Activated CD4-positive, alpha-beta T cell treated with anti-CD3 and anti-CD28 coated beads, Interleukin-10, Interleukin-2, amounts not matched to agents 100 ng/mL and 50 ng/mL, durations not matched to agents 16 hours and 8 hours (primary cell): ENCODE measurements around the gene NPIPB6.

Experiments used
- DNase-seq: peaks from one replicate; pipeline ENCODE4 v3.0.0-alpha.2; 2020

Gene NPIPB6

DNA sequence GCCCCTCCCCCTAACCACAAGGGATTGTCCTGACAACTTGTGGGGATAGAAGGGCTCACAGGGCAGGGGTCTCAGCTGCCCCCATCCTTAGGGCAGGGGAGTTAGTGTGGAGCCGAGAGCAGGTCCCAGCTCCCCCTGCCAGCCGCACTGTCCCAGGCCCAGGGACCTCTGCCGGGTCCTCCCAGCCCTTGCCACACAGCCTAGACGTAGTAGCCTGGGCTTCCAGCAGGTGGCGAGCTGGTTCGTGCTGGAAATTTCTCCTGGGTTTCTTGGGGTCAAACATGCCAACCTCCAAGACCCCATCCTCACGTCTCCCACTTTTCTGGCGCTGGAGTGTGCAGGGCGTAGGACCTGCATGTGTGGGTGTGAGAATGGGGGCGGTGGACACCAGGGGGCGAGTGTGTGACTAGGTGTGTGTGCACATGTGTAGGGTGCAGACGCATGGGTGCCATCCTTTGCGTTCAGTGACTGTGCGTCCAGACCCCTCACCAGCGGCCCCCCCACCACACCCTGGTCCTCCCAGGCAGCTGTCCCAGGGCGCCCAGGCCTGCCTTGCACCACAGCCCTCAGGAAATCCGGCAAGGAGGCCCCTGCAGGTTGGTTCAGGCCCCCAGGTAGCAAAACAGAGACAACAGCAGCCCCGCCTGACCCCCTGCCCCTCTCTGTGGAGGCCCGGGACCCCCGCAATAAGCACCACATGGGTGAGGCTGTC lies 41.5 kb downstream of the NPIPB6 start:
- DNase-seq, result peak; percentile 40

DNA sequence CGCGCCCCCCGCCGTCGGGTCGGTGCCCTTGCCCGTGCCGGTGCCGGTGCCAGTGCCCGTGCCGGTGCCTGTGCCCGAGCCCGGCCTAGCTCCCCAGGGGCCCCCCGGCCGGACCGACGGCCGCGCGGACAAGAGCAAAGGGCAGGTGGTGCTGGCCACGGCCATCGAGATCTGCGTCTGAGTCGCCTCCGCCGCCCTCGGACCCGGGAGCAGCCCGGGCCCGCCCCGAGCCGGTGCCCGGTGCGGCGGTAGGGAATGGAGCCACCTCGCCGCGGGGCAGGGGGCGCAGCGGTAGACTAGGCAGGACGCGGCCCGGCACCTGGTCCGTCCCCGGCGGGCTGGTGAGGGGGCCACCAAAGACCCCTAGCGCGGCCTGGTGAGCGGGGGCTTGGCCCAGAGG lies 42.6 kb downstream of the NPIPB6 start:
- no peak for DNase-seq

DNA sequence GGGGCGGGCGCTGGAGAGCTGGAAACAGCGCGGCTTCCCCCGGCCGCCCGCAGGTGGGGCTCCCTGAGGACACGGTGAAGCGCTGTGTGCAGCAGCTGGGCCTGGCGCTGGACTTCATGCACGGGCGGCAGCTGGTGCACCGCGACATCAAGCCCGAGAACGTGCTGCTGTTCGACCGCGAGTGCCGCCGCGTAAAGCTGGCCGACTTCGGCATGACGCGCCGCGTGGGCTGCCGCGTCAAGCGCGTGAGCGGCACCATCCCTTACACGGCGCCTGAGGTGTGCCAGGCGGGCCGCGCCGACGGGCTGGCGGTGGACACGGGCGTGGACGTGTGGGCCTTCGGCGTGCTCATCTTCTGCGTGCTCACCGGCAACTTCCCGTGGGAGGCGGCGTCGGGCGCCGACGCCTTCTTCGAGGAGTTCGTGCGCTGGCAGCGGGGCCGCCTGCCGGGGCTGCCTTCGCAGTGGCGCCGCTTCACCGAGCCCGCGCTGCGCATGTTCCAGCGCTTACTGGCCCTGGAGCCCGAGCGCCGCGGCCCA lies 43.2 kb downstream of the NPIPB6 start:
- no peak for DNase-seq

DNA sequence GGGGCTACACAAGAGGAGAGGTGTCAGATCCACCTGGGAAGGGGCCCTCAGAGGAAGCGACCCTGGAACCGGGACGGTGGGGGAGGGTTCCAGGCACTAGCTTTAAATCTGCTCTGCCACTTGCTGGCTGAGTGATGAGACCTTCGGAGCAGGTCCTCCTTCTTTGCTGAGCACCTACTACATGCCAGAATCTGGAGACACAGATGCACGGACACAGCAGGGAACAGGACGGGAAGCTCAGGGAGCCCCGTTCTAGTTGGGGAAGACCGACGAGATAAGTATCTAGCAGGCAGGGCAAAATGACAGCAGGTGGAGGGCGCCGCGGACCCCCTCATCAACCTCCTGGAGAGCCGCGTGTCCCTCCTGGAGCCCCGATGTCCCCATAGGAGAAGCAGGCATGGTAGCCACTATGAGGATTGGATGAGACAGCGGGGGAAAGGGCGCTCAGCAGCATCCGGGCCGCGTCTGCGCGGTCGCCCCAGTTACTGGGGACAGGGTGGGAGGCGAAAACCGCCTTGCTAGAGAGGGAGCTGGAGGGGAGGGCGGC lies 43.8 kb downstream of the NPIPB6 start:
- DNase-seq, result no peak

DNA sequence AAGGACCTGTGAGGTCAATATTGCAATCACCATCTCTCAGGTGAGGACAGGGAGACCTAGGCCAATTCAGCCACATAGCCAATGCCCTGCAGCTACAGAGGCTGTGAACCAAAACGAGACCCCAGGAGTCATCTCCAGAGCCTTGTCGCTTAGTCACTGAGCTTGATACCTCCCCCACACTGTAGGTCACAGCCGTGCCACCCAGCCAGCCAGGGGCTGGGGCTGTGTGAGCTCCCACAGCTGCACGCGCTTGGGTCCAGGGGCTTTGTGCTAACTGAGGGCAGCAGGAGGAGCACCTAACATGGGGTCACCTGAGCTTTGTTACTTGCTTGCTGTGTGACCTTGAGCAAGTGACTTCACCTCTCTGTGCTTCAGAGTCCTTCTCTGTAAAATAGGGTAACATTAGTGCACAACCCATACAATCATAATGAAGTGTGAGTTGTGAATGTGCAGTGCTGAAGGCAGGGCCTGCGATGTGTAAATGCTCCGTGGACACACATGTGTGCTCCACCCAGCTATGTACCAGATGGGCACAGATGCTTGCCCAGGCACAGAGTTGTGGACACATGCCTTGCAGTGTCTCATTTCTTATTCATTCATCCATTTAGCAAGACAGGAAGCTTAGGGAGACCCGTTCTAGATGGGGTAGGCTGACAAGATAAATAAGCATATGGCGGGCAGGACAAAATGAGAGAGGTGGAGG lies 45.1 kb downstream of the NPIPB6 start:
- no peak for DNase-seq

DNA sequence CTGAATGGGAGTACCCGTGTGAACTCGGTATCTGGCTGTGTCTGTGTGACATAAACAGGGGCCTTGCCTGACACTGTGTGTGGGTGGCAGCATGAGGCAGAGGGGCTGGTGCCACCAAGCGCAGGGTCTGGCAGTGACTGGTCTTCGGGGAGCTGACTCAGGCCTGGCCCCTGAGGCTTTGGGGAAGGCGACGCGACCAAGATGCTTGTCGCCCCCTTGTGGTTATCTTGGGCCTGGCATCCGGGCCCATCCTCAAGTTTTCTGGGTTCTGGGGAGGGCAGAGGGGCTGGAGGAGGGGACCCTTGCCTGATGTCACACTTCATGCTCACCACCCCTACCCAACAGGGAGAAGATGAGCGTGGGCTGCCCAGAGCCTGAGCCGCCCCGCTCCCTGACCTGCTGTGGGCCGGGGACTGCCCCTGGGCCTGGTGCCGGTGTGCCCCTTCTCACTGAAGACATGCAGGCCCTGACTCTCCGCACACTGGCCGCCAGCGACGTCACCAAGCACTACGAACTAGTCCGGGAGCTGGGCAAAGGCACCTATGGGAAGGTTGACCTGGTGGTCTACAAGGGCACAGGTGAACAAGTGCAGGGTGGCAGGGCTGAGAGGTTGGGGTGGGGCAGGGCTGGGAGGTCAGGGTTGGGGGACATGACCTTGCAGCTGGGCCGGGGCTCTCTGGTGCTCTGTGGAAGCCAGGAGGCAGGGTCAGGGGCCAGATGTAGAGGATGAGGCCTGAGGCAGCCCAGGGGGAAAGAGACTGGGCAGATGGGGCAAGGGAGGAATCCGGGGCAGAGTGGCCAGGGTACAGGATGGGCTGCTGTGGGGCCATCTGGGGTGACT lies 46.0 kb downstream of the NPIPB6 start:
- DNase-seq, result peak; percentile 72

DNA sequence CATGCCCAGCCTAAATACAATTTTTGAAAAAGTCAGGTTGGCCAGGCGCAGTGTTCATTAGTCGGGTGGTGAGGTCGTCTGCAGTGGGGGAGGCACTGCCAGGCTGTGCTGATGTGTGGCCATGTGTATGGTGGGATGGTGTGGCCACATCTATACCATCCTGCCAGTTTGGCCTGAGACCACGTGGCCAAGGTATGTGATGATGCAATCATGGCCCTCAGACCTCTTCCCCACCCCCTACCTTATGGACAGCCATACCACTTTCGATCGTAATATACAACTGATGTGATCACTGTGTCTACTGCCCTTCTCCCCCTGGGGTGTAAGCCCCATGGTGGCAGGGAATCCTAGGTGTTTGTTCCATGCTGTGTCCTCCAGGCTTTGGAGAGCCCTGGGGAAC lies 47.3 kb downstream of the NPIPB6 start:
- DNase-seq, result no peak

DNA sequence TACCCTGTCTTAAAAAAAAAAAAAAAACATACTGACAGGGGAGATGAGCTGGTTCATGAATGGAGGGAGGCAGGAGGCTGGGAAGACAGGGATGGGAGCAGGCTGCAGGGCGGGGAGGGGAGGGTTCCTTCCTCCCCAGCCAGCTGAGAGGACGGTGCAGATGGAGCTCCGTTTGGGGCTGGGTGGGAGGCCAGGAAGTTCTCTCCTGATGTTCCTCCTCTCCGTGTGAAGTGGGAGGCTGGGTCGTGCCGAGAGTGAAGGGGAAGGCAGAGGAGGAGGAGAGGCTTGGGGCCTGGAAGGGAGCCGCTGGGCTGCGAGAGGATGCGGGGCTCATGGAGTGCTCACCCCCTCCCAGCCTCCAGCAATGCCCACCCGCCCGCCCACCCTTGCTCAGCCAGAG lies 49.7 kb downstream of the NPIPB6 start:
- DNase-seq, result no peak

DNA sequence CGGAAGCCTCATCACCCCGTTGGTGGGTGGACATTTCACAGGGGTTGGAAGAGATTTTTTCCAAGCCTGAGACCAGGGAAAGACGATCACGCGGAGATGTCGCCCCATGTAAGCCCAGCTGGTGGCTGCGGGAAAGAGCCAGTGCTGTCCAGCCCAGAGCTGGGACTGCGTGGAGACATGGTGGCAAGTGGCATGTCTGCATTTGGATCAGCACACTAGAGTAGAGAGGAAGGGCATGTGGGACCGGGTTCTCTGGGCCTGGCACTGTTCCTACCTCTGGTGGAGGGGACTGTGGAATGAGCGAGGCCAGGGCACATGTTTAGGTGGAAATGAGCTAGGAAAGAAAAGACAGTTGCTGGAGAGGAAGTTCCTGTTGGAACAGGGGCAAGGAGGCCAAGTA lies 51.0 kb downstream of the NPIPB6 start:
- no peak for DNase-seq

DNA sequence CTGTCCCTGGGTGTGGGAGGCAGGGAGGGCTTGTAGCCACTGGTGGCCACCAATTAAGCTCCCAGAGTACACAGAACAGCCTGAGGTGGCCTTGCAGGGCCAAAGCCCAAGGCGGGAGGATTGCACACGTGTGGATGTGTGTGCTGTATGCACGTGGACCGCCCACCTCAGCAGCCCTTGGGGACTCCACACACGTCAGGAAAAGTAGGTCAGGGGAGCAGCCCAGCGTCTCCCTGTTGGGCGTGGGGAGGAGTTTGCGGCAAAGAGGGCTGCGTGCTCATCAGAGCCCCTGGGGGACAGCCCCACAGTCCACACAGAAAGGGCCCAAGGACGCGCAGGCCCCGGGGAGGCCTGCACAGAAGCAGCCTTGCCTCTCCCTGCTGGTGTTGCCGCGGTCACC lies 51.4 kb downstream of the NPIPB6 start:
- DNase-seq, result no peak

DNA sequence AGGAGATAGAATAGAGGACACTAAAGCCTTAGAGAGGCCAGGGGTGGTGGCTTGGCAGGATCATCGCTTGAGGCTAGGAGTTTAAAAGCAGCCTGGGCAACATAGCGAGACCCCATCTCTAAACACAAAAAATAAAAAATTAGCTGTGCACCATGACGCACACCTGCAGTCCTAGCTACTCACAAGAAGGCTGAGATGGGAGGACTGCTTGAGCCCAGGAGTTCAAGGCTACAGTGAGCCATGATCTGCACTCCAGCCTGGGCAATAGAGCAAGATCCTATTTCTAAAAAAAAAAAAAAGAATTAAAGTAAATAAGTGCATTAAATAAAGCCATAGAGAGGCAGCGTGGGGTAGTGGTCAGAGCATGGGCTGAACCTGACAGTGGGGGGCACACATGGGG lies 51.9 kb downstream of the NPIPB6 start:
- DNase-seq, result no peak

DNA sequence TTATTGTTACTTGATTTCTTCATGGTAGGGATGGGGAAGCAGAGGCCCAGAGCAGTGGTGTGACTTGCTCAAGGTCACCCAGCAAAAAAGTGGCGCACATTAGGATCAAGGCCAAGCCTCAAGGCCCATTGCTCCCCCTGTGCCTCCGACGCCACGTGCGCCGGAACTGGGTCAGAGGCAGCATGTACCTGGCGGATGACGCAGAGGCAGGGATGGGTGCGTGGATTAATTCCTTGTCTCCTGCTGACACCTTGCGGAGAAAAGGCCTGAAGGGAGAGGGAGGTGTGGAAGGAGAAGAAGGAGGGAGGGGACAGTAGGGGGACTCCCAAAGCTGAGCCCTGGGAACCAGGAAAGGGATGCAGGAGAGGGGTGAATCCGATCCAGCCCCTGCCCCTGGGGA lies 52.5 kb downstream of the NPIPB6 start:
- DNase-seq, result no peak

DNA sequence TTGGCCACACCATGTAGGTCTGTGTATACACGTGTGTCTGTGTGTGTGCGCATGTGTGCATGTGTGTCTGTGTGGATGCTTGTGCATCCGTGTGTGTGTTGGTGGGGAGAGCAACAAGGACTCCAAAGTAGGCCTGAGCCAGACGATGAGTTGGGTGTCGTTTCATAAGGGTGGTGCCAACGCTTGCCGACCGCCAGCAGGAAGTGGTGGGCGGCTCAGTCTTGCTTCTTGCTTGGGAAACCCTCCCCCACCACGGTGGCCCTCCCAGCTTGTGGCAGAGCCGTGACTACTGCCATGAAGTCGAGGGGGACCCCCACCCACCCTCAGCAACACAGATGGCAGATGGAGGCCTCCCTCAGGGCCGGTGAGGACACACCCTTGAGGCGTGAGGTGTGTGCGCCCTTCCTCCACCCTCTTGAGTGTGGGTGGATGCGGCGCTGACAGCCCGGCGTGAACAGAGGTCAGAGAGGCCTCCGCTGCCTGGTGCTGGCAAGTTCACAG lies 53.4 kb downstream of the NPIPB6 start:
- DNase-seq, result peak; percentile 78

DNA sequence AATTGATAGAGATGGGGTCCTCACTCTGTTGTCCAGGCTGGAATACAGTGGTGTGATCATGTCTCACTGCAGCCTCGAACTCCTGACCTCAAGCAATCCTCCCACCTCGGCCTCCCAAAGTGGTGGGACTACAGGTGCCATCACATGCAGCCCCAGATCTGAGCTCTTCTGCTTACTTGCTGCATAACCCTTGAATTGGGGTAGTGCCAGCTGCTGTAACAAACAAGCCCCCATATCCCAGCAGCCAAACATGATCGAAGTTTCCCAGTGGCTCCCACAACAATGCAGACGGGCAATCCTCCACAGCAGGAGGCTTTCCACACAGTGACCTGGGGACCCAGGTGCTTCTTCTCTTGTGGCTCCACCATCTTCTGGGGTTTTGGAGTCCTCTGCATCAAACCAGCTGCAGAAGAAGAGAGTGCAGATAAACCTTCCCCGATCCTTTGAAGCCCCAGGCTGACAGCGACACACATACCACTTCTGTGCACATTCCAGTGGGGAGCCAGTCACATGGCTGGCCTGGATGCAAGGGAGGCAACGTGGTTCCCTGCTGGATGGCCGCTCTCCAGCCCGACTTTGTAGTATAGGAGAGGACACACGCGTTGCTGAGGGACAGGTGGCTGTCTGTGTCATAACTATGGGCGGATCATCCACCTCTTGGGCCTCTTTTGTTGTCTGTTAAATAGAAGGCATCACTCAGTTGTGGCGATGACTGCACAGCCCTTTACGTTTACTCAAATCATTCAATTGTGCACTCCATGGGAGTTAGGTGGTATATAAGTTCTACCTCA lies 54.3 kb downstream of the NPIPB6 start:
- no peak for DNase-seq

DNA sequence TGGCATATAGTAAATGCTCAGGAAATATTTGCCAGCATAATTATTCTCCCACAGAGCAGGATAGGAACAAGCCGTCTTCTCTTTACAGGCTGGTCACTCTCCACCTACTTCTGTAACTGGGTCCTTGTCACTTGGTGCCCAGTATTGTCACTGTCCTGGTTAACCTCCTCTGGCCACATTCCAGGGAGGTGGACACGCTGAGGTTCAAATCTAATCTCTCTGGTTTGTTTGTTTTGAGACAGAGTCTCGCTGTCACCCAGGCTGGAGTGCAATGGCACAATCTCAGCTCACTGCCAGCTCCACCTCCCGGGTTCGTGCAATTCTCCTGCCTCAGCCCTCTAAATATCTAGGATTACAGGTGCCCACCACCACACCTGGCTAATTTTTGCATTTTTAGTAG lies 55.4 kb downstream of the NPIPB6 start:
- DNase-seq, result no peak

DNA sequence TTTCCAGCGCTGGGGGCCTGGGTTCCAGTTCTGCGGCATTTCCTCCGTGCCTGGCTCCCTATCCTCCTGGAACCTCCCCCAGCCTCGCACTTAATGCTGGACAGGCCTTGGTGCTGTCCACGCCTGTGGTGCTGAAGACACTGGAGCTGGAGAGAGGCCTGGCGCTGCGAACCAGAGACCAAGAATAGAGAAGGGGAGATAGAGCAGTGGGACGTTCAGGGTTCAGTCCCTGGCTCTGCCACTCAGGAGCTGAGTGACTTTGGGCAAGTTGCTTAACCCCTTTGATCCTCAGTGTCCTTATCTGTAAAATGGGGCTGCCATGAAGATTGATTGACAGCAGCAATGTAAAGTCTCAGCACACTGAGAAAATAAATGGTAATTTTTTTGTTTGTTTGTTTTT lies 59.1 kb downstream of the NPIPB6 start:
- DNase-seq, result no peak

DNA sequence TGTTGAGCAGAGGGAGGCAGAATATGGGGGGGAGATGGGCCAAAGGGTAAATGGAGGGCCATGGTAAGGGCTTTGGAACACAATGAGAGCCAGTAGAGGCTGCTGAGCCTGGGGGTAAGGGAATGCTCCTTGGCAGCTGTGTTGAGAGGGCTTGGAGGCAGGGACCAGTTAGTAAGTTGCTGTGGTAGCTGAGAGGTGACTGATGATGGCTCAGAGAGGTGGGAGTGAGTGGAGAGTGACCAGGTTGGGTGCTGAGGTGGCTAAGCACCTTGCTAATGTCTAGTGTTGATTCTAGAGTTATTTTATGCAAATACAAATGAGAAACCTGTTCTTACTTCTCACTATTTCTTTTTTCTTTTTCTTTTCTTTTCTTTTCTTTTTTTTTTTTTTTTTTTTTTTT lies 60.2 kb downstream of the NPIPB6 start:
- DNase-seq, result no peak

DNA sequence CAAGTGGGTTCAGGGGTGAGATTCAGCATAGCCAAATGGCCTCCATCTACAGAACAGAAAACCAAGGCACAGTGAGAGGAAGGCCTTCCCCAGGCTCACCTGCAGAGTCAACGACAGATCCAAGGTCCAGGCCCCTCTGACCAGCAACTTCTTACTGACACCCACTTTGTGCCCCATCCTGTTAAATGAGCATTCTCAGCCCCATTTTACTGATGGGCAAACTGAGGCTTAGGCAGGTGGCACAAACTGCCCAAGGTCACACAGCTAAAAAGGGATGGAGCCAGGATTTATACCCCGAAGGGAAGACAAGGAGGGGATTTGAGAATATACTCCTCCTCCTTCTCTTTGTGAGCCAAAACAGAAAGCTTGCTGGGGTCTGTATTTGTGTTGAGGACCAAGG lies 61.7 kb downstream of the NPIPB6 start:
- DNase-seq, result no peak

DNA sequence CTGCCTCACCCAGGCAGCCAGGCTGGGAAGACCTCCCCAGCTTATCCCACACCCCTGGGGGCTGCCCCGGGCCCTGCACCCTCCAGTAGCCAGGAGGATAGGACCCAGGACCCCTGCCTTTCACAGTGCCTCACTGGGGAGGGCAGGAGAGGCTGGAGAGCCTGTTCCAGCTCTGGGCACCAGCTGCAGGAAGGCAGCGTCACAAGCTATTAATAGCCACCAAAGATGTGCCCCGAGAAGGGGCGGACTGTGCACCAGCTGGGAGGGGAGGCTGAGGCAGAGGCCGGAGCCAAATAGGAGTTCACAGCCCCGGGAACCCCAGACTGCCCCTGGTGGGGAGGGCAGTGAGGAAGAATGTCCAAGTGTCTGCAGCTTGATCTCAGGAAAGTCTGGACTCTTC lies 62.2 kb downstream of the NPIPB6 start:
- no peak for DNase-seq

DNA sequence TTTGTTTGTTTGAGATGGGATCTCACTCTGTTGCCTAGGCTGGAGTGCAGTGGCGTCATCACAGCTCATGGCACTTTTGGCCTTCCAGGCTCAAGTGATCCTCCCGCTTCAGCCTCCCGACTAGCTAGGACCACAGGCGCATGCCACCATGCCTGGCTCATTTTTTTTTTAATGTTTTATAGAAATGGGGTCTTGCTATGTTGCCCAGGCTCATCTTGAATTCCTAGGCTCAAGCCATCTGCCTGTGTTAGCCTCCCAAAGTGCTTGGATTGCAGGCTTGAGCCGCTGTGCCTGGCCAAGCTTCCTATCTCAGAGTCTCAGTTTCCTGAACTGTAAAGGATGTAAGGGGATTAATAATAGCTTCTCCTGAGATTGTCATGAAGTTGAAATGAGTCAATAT lies 63.0 kb downstream of the NPIPB6 start:
- DNase-seq, result no peak

DNA sequence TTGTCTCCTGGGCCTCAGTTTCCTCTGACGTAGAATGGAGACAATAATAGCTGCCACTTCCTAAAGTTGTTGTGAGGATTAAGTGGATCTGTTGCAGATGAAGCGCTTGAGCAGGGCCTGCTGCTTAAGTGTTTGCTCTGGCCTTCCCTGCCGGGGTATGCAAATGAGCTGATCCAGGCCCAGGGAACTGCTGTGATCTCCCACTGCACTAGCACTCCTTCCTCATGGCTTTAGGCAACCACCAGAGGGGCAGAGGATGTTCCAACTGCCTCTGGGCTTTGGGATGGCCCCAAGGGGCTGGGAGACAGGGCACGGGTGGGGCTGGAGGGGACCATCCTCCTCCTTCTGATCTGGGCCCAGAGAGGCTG lies 64.8 kb downstream of the NPIPB6 start:
- no peak for DNase-seq

DNA sequence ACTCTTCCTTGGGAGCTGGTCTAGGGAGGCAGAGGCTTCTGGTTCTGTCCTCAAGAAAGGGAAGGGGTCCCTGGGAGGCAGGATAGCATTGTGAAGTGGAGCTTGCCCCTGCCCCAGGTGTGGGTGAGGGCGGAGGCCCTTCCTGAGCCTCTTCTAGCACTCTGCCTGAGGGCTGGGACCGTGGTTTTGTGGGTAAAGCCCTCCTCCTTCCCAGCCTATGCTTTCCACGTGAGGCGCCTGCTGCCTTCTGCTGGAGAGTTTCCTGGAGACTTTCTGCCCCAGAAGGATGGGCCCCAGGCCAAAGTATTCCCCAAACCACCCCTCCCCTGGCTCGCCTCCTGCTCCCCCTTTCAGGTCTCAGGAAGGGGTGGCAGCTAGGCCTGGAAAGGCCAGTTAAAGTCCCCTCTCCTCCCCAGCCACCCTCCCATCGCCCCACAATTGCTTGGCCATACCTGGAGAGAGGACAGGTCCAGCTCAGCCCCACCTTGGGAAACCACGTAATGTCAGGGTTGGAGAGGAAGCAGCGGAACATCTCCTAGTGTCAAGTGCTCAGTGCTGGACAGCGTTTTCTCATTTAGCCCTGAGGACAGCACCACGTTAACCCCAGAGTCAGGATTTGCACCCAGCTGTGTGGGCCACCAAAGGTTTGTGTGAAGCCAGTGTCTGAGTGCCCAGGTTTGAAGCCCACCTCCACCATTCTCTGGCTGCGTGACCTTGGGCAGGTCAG lies 65.4 kb downstream of the NPIPB6 start:
- DNase-seq, result no peak
